ENCODE measurements around the gene TCL1A. TPM values are rescaled to one million over a fixed set of nuclear protein-coding genes. Genes with fewer than 3 reads are reported as not detected.

Gene TCL1A
- polyA plus RNA-seq, 1 donor: 1.8 TPM

GRCh38 chr14:95703805-95704204, 10.1 kb downstream of the TCL1A start:
- no peak for DNase-seq

- no peak for DNase-seq
Observed at GRCh38 chr14:95703341-95703740, 10.6 kb downstream of the TCL1A start.

GRCh38 chr14:95701846-95702221, 12.1 kb downstream of the TCL1A start:
- DNase-seq: no peak

GRCh38 chr14:95700221-95700976, 13.5 kb downstream of the TCL1A start:
- DNase-seq: no peak

GRCh38 chr14:95699412-95699811, 14.5 kb downstream of the TCL1A start:
- no peak for DNase-seq

GRCh38 chr14:95698287-95698686, 15.6 kb downstream of the TCL1A start:
- DNase-seq: no peak

- no peak for DNase-seq
Observed at GRCh38 chr14:95697764-95698163, 16.2 kb downstream of the TCL1A start.

- DNase-seq: no peak
Observed at GRCh38 chr14:95696741-95697140, 17.2 kb downstream of the TCL1A start.

GRCh38 chr14:95695913-95696312, 18.0 kb downstream of the TCL1A start:
- no peak for DNase-seq

- DNase-seq: no peak
Observed at GRCh38 chr14:95695051-95695450, 18.9 kb downstream of the TCL1A start.

- DNase-seq: no peak
Observed at GRCh38 chr14:95692109-95692508, 21.8 kb downstream of the TCL1A start.

GRCh38 chr14:95691591-95691990, 22.3 kb downstream of the TCL1A start:
- no peak for DNase-seq

- DNase-seq: no peak
Observed at GRCh38 chr14:95690815-95691214, 23.1 kb downstream of the TCL1A start.

GRCh38 chr14:95689441-95689840, 24.5 kb downstream of the TCL1A start:
- no peak for DNase-seq

- no peak for DNase-seq
Observed at GRCh38 chr14:95686935-95687334, 27.0 kb downstream of the TCL1A start.

- DNase-seq: no peak
Observed at GRCh38 chr14:95685978-95686922, 27.7 kb downstream of the TCL1A start, which contains the start of gene TCL1B. Gene TCL1B, plus strand, starts transcription at chr14:95686426. Its CDS starts 42 bp downstream, at chr14:95686468.

- no peak for DNase-seq
Observed at GRCh38 chr14:95683793-95684192, 30.1 kb downstream of the TCL1A start.

GRCh38 chr14:95681153-95681552, 32.8 kb downstream of the TCL1A start:
- DNase-seq: no peak

- DNase-seq: no peak
Observed at GRCh38 chr14:95679998-95680735, 33.8 kb downstream of the TCL1A start.

GRCh38 chr14:95679148-95679815, 34.6 kb downstream of the TCL1A start:
- no peak for DNase-seq

- DNase-seq: no peak
Observed at GRCh38 chr14:95677179-95677835, 36.6 kb downstream of the TCL1A start.

- no peak for DNase-seq
Observed at GRCh38 chr14:95675486-95675885, 38.4 kb downstream of the TCL1A start.
